Measurements from ENCODE around the gene DNAH3. TPM values are rescaled to one million over a fixed set of nuclear protein-coding genes. Genes with fewer than 3 reads are reported as not detected.

DNAH3 gene
- total and polyA plus RNA-seq, 10 donors: 0.02 to 0.03 TPM; not detected in 8

- no peak for DNase-seq
- Histone ChIP-seq H3K36me3 (peaks cover 0 to 7% (median 0%) of the 10 kb centered on the region in 6 donors), H3K27ac (peak overlapping the region; percentile 61 to 99 (median 88)), H3K27me3 (replicated peaks in 1 of 7) (no peaks in the 10 kb centered on the region), H3K4me1 (peaks cover 31 to 81% (median 61%) of the 10 kb centered on the region in 6 donors), H3K9me3 (no peaks in the 10 kb centered on the region), H3K4me3 (peak overlapping the region in 1 of 8 donors; percentile 28)
- TF ChIP-seq POLR2AphosphoS5 (IDR thresholded peaks at IDR 0.05) (no peak), CTCF (IDR thresholded peaks at IDR 0.05 in 8 of 11, conservative IDR thresholded peaks at IDR 0.05 in 3 of 11) (peak in 3 of 11 experiments; percentile 25 to 65 (median 33)), POLR2A (IDR thresholded peaks at IDR 0.05) (no peak)
- intact Hi-C loops (cut with DNase I; ENCODE audit: low total_unique reads): no loop called here
- 9 to 25% (median 19%) methylated on average over 3 of the region's 3 CpGs for WGBS, 5 donors
These were observed 246.1 kb downstream of the DNAH3 start for GRCh38 chr16:20904507-20905081.

DNA sequence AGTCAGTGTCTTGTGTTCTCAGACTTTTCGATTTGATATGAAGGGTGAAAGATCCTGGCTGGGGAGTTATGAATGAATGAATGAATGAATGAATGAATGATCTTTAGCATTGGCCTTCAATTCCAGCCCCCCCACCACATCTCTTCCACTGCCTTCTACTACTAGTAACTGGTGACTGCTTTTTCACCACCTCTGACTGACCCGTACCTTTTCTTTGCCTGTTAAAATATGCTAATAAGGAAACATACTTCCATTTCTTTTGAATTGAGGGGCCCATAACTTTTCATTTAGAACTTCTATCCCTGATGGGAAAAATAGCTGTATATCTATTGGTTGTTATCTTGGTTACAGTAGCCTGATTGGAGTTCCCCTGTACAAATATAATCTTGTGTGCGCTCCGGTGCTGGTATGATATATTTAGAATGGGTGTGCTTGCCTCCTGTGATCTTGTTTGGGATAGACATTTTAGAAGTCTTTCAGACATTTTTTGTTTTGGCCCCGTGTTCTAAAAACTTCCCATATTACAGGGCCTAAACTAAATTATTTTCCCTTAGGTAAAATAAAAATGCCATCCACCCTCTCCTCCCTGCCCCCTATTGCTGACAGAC, 246.6 kb downstream of the DNAH3 start:
- Histone ChIP-seq H3K27ac (peak overlapping the region; percentile 61 to 99 (median 88)), H3K9me3 (no peaks in the 10 kb centered on the region), H3K4me3 (peak overlapping the region in 1 of 8 donors; percentile 28), H3K27me3 (replicated peaks in 1 of 7) (no peaks in the 10 kb centered on the region), H3K36me3 (peaks cover 0 to 7% (median 0%) of the 10 kb centered on the region in 6 donors), H3K4me1 (peaks cover 33 to 87% (median 67%) of the 10 kb centered on the region in 6 donors)
- 17 to 46% (median 29%) methylated on average over 5 of the region's 5 CpGs for WGBS, 5 donors
- no peak for DNase-seq
- intact Hi-C loops (cut with DNase I; ENCODE audit: low total_unique reads): no loop called here
- TF ChIP-seq POLR2A (IDR thresholded peaks at IDR 0.05) (no peak), POLR2AphosphoS5 (IDR thresholded peaks at IDR 0.05) (no peak), CTCF (IDR thresholded peaks at IDR 0.05 in 8 of 11, conservative IDR thresholded peaks at IDR 0.05 in 3 of 11) (no peak)

- Histone ChIP-seq H3K27ac (peak overlapping the region in 7 of 8 donors; percentile 72 to 99 (median 96)), H3K36me3 (peaks cover 0 to 7% (median 0%) of the 10 kb centered on the region in 6 donors), H3K9me3 (no peaks in the 10 kb centered on the region), H3K4me1 (peaks cover 33 to 89% (median 73%) of the 10 kb centered on the region in 6 donors), H3K4me3 (peak overlapping the region in 1 of 8 donors; percentile 13), H3K27me3 (replicated peaks in 1 of 7) (no peaks in the 10 kb centered on the region)
- no peak for TF ChIP-seq POLR2A (IDR thresholded peaks at IDR 0.05)
- TF ChIP-seq POLR2AphosphoS5 (IDR thresholded peaks at IDR 0.05): no peak
- TF ChIP-seq CTCF (IDR thresholded peaks at IDR 0.05 in 8 of 11, conservative IDR thresholded peaks at IDR 0.05 in 3 of 11): no peak
- intact Hi-C loops (cut with DNase I; ENCODE audit: low total_unique reads): no loop called here
- DNase-seq: no peak
- WGBS, 5 donors: 60 to 88% (median 77%) methylated on average over 5 of the region's 5 CpGs
These were observed 247.3 kb downstream of the DNAH3 start for GRCh38 chr16:20903116-20903898.
